Duodenal mucosa (tissue), 2 donors: ENCODE results near the gene WDR64.
"Not testable (repeated sequence)": the region's sequence is repeated elsewhere in the genome, so short reads cannot be mapped to it uniquely, and the experiment has no call there.

Experiments used
- H3K27ac ChIP-seq: one replicate; pipeline ENCODE4 v1.7.0; 2013; ENCODE audit warnings: low read depth, low read length
- H3K27me3 ChIP-seq, 2 donors: one replicate each; pipeline ENCODE4 v1.7.0; 2013; ENCODE audit warnings: low read length in 2 of 2, control low read depth in 1 of 2; ENCODE audit not compliant: insufficient read depth in 2 of 2, control insufficient read depth in 1 of 2
- H3K36me3 ChIP-seq, 2 donors: one replicate each; pipeline ENCODE4 v1.7.0; 2013; ENCODE audit warnings: low read length in 2 of 2, control low read depth in 1 of 2; ENCODE audit not compliant: insufficient read depth in 2 of 2, control insufficient read depth in 1 of 2
- H3K4me1 ChIP-seq, 2 donors: one replicate each; pipeline ENCODE4 v1.7.0; 2013; ENCODE audit warnings: low read length in 2 of 2, control low read depth in 1 of 2; ENCODE audit not compliant: insufficient read depth in 2 of 2, control insufficient read depth in 1 of 2
- H3K4me3 ChIP-seq, 2 donors: one replicate each; pipeline ENCODE4 v1.7.0; 2013; ENCODE audit warnings: low read length in 2 of 2, low read depth in 1 of 2
- H3K9ac ChIP-seq, 2 donors: one replicate each; pipeline ENCODE4 v1.7.0; 2013; ENCODE audit warnings: low read length in 2 of 2, low read depth in 1 of 2
- H3K9me3 ChIP-seq, 2 donors: one replicate each; pipeline ENCODE4 v1.7.0; 2013; ENCODE audit warnings: low read length in 2 of 2, control low read depth in 1 of 2; ENCODE audit not compliant: control insufficient read depth in 1 of 2

WDR64 gene

DNA sequence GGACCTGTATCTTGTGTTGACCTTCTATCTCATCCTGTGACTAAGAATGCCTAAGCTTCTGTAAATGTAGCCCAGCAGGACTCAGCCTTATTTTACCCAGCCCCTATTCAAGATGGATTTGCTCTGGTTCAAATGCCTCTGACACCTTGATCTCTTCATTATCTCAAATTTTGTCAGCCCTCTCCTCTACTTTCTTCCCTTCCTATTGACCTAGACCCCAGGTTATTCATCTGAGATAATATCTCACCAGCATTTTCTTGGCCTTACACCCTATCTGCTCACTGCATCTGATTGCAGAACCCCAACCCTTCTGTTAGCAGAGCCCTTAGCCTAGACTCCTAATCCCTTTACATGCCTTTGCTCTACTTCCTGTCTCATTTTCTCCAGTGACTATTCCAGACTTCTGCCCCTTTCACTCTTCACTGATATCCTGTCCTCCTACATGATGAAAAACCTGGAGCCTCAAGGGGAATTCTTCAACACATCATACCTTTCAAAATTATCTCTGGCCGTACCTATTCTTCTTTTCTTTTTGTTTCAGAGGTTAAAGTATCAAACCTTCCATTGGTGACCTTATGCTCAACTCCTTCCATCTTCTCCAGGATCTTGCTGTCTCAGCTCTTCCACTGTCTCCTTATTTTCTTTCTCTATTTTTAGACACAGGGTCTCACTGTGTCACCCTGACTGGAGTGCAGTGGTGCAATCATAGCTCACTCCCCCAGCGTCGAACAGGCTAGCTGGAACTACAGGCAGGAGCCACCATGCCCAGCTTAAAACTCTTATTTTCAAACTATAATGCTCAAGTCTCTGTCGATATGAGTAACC, 44.9 kb downstream of the WDR64 start:
- no peaks in the 10 kb centered on the region for H3K27me3 ChIP-seq
- no peak overlapping the region for H3K4me3 ChIP-seq
- H3K27ac ChIP-seq, result no peak overlapping the region

GRCh38 chr1:241697640-241698018, 45.5 kb downstream of the WDR64 start:
- no peaks in the 10 kb centered on the region for H3K9me3 ChIP-seq
- H3K27me3 ChIP-seq, result no peaks in the 10 kb centered on the region
- H3K4me1 ChIP-seq, result no peaks in the 10 kb centered on the region
- no peak overlapping the region for H3K9ac ChIP-seq
- no peak overlapping the region for H3K27ac ChIP-seq
- H3K4me3 ChIP-seq, result no peak overlapping the region
- no peaks in the 10 kb centered on the region for H3K36me3 ChIP-seq

More for the DNA sequence above, 44.9 kb downstream of the WDR64 start:
- Histone ChIP-seq H3K36me3 (no peaks in the 10 kb centered on the region), H3K9me3 (no peaks in the 10 kb centered on the region), H3K4me1 (no peaks in the 10 kb centered on the region), H3K9ac (no peak overlapping the region)

DNA sequence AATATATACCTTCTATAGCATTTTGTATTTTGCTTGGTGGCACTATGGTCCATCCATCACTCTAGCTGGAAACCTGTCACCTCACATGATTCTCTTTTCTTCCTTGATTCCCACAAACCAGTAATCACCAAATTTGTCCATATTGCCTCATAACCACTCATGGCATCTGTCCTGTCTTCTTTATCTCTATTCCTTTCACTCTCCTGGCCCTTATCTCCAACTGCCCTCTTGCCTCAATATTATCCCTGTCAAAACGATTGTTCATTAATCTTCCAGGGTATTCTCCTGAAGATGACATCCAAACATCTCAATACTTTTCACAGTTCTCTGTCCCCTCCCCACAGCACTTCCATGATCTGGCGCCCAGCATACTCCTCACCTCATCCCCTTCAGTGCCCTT, 46.1 kb downstream of the WDR64 start:
- H3K9me3 ChIP-seq, result no peaks in the 10 kb centered on the region
- no peak overlapping the region for H3K9ac ChIP-seq
- no peaks in the 10 kb centered on the region for H3K36me3 ChIP-seq
- no peak overlapping the region for H3K4me3 ChIP-seq
- H3K27me3 ChIP-seq, result no peaks in the 10 kb centered on the region
- H3K27ac ChIP-seq, result no peak overlapping the region
- H3K4me1 ChIP-seq, result no peaks in the 10 kb centered on the region

- Histone ChIP-seq H3K27me3 (no peaks in the 10 kb centered on the region), H3K27ac (no peak overlapping the region), H3K9me3 (no peaks in the 10 kb centered on the region), H3K36me3 (no peaks in the 10 kb centered on the region), H3K4me1 (no peaks in the 10 kb centered on the region), H3K4me3 (no peak overlapping the region), H3K9ac (no peak overlapping the region)
Observed at GRCh38 chr1:241701483-241702295, 49.6 kb downstream of the WDR64 start.

- Histone ChIP-seq H3K27me3 (no peaks in the 10 kb centered on the region), H3K9me3 (no peaks in the 10 kb centered on the region), H3K9ac (no peak overlapping the region), H3K4me1 (no peaks in the 10 kb centered on the region), H3K4me3 (no peak overlapping the region), H3K36me3 (no peaks in the 10 kb centered on the region), H3K27ac (no peak overlapping the region)
Observed at GRCh38 chr1:241702442-241703373, 50.6 kb downstream of the WDR64 start.

DNA sequence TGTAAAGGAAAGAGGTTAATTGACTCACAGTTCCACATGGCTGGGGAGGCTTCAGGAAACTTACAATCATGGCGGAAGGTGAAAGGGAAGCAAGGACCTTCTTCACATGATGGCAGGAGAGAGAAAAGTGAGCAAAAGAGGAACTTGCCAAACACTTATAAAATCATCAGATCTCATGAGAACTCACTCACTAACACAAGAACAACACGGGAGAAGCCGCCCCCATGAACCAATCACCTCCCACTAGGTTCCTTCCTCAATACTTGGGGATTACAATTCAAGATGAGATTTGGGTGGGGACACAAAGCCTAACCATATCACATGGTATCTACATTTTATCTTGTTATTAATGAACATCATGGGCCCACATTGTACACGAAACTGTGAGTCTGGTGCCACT, 51.7 kb downstream of the WDR64 start:
- H3K36me3 ChIP-seq, H3K9me3 ChIP-seq, H3K4me3 ChIP-seq, H3K9ac ChIP-seq, H3K27me3 ChIP-seq, H3K4me1 ChIP-seq, H3K27ac ChIP-seq: not testable (repeated sequence)

GRCh38 chr1:241706257-241706656, 54.2 kb downstream of the WDR64 start:
- H3K27me3 ChIP-seq, result no peaks in the 10 kb centered on the region
- H3K27ac ChIP-seq, result no peak overlapping the region
- no peak overlapping the region for H3K9ac ChIP-seq
- no peaks in the 10 kb centered on the region for H3K9me3 ChIP-seq
- H3K4me3 ChIP-seq, result no peak overlapping the region
- no peaks in the 10 kb centered on the region for H3K4me1 ChIP-seq
- H3K36me3 ChIP-seq, result no peaks in the 10 kb centered on the region

DNA sequence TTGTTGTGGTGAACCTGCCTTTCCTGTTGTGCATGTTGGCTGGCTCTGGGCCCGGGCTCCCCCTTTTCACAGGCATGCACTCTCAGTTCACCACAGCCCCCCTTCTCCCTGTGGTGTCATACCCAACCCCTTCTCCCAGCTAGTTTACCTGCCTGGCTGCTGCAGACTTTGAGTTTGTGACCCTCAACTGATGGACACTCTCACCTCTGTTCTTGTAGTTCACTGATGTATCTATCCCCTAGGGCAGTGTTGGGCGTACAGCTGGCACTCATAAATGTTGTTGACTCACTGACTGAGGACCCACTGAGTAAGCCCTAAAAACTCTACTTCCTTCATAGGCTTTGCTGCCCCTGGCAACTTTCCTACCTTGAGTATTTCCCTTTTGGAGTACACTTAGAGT, 54.9 kb downstream of the WDR64 start:
- H3K36me3 ChIP-seq, result no peaks in the 10 kb centered on the region
- H3K27ac ChIP-seq, result no peak overlapping the region
- no peaks in the 10 kb centered on the region for H3K4me1 ChIP-seq
- no peak overlapping the region for H3K4me3 ChIP-seq
- H3K9ac ChIP-seq, result no peak overlapping the region
- no peaks in the 10 kb centered on the region for H3K9me3 ChIP-seq
- H3K27me3 ChIP-seq, result no peaks in the 10 kb centered on the region

GRCh38 chr1:241707442-241707841, 55.4 kb downstream of the WDR64 start:
- Histone ChIP-seq H3K9ac (no peak overlapping the region), H3K36me3 (no peaks in the 10 kb centered on the region), H3K27ac (no peak overlapping the region), H3K4me3 (no peak overlapping the region), H3K9me3 (no peaks in the 10 kb centered on the region), H3K27me3 (no peaks in the 10 kb centered on the region), H3K4me1 (no peaks in the 10 kb centered on the region)

GRCh38 chr1:241711326-241711725, 59.2 kb downstream of the WDR64 start:
- H3K9ac ChIP-seq, result no peak overlapping the region
- H3K4me3 ChIP-seq, result no peak overlapping the region
- H3K27me3 ChIP-seq, result no peaks in the 10 kb centered on the region
- no peaks in the 10 kb centered on the region for H3K4me1 ChIP-seq
- H3K27ac ChIP-seq, result no peak overlapping the region
- no peaks in the 10 kb centered on the region for H3K36me3 ChIP-seq
- no peaks in the 10 kb centered on the region for H3K9me3 ChIP-seq
